Esophagus squamous epithelium (tissue), 5 donors: ENCODE measurements around the gene TMEM163. TPM values are rescaled to one million over a fixed set of nuclear protein-coding genes. Genes with fewer than 3 reads are reported as not detected.
"Not testable (repeated sequence)": the region's sequence is repeated elsewhere in the genome, so short reads cannot be mapped to it uniquely, and the experiment has no call there.

ENCODE experiments used
- DNase-seq: peaks from one replicate; lab custom pipeline; 2025; lab: John Stamatoyannopoulos, UW
- H3K27ac ChIP-seq, 4 donors: fragments of 200-600 bp; sonication (generic); one replicate each; pipeline ENCODE4 v1.5.1; 2016 to 2019; ENCODE audit warnings: mild to moderate bottlenecking in 1 of 4
- H3K27me3 ChIP-seq, 4 donors: fragments of 200-600 bp; sonication (generic); 1 replicate in 3 of 4; 2 replicates in 1 of 4; pipeline versions ENCODE4 v1.5.1 to v1.6.0; 2017 to 2021; ENCODE audit warnings: antibody characterized with exemption in 1 of 4
- H3K36me3 ChIP-seq, 3 donors: fragments of 200-600 bp; sonication (generic); one replicate each; pipeline ENCODE4 v1.5.1; 2016 to 2019
- H3K4me1 ChIP-seq, 3 donors: fragments of 200-600 bp; sonication (generic); one replicate each; pipeline ENCODE4 v1.5.1; 2017 to 2019
- H3K4me3 ChIP-seq, 4 donors: fragments of 200-600 bp; sonication (generic); 1 replicate in 3 of 4; 2 replicates in 1 of 4; pipeline ENCODE4 v1.5.1; 2016 to 2019; ENCODE audit warnings: mild to moderate bottlenecking in 2 of 4, moderate library complexity in 1 of 4
- H3K9me3 ChIP-seq, 3 donors: fragments of 200-600 bp; sonication (generic); one replicate each; pipeline ENCODE4 v1.5.1; 2016 to 2019
- CTCF ChIP-seq, 6 experiments: fragments of 450-650 bp in 4 of 6; fragments of 200-600 bp in 2 of 6; sonication (generic) in 2 of 6; IDR thresholded peaks; one replicate each; pipeline ENCODE4 v1.5.1; 2016 to 2019; ENCODE audit warnings: antibody characterized with exemption in 6 of 6, mild to moderate bottlenecking in 4 of 6, moderate library complexity in 4 of 6
- POLR2A ChIP-seq, 4 donors: fragments of 450-650 bp; IDR thresholded peaks; one replicate each; pipeline ENCODE4 v1.6.1; 2017; ENCODE audit warnings: antibody characterized with exemption in 4 of 4, mild to moderate bottlenecking in 4 of 4, moderate library complexity in 3 of 4
- WGBS, 2 donors: methylation state at CpG; one replicate each; pipeline ENCODE4 v1.1.5; 2018; 5-methylcytosine and 5-hydroxymethylcytosine counted together
- intact Hi-C: fragments of 100-400 bp; cut with DNase I; formaldehyde crosslinking; loops from one replicate; pipeline ENCODE4 v1.15.0; 2022
- total RNA-seq, 4 donors: library from RNA; depleted of rRNA; stranded (reverse); fragments of >200 nt; gene quantifications; one replicate each; pipeline ENCODE4 v1.1.0, GENCODE V29; 2016
- donor health status: DM: yes; HTN: yes; CAD: no.

Gene TMEM163
- total RNA-seq, 4 donors from 2014 or later: 0.09 to 0.19 (median 0.12) TPM; not detected in 1

- intact Hi-C loops: no loop called here
- Histone ChIP-seq H3K9me3 (no peaks in the 10 kb centered on the region), H3K27me3 (peaks cover 0 to 3% (median 0%) of the 10 kb centered on the region in 4 donors), H3K27ac (no peak overlapping the region), H3K4me1 (no peaks in the 10 kb centered on the region), H3K4me3 (no peak overlapping the region), H3K36me3 (no peaks in the 10 kb centered on the region)
- 33 to 66% methylated on average over 2 to 4 of the region's 5 CpGs for WGBS, 2 donors
- TF ChIP-seq POLR2A (IDR thresholded peaks at IDR 0.05) (no peak), CTCF (IDR thresholded peaks at IDR 0.05) (no peak)
- DNase-seq: no peak
Observed at GRCh38 chr2:134513465-134513804, 205.4 kb downstream of the TMEM163 start.

GRCh38 chr2:134512734-134513464 lies 205.9 kb downstream of the TMEM163 start:
- Histone ChIP-seq H3K36me3 (no peaks in the 10 kb centered on the region), H3K27ac (no peak overlapping the region), H3K9me3 (no peaks in the 10 kb centered on the region), H3K4me3 (no peak overlapping the region), H3K4me1 (no peaks in the 10 kb centered on the region), H3K27me3 (peaks cover 0 to 3% (median 0%) of the 10 kb centered on the region in 4 donors)
- intact Hi-C loops: no loop called here
- TF ChIP-seq POLR2A (IDR thresholded peaks at IDR 0.05) (no peak), CTCF (IDR thresholded peaks at IDR 0.05) (no peak)
- 50 to 61% methylated on average over 4 of the region's 4 CpGs for WGBS, 2 donors
- DNase-seq: no peak

- H3K36me3 ChIP-seq: no peaks in the 10 kb centered on the region
- H3K4me3 ChIP-seq: no peak overlapping the region
- TF ChIP-seq POLR2A (IDR thresholded peaks at IDR 0.05): no peak
- TF ChIP-seq CTCF (IDR thresholded peaks at IDR 0.05): no peak
- H3K27me3 ChIP-seq: no peaks in the 10 kb centered on the region
- no peaks in the 10 kb centered on the region for H3K9me3 ChIP-seq
- H3K27ac ChIP-seq: no peak overlapping the region
- no peak for DNase-seq
- intact Hi-C loops: no loop called here
- H3K4me1 ChIP-seq: no peaks in the 10 kb centered on the region
- WGBS, 2 donors: 30 to 52% methylated on average over 4 of the region's 4 CpGs
Observed at GRCh38 chr2:134508391-134508790, 210.4 kb downstream of the TMEM163 start.

- 71 to 86% methylated on average over 1 of the region's 1 CpG for whole genome bisulfite sequencing, 2 donors
- H3K27me3 ChIP-seq: no peaks in the 10 kb centered on the region
- H3K36me3 ChIP-seq: no peaks in the 10 kb centered on the region
- no peak for DNase-seq
- TF ChIP-seq POLR2A (IDR thresholded peaks at IDR 0.05) (no peak), CTCF (IDR thresholded peaks at IDR 0.05) (no peak)
- H3K9me3 ChIP-seq: no peaks in the 10 kb centered on the region
- intact Hi-C loops: no loop called here
- H3K4me3 ChIP-seq: no peak overlapping the region
- H3K4me1 ChIP-seq: no peaks in the 10 kb centered on the region
- no peak overlapping the region for H3K27ac ChIP-seq
Observed at GRCh38 chr2:134507697-134508096, 211.1 kb downstream of the TMEM163 start.

GRCh38 chr2:134507159-134507558 lies 211.6 kb downstream of the TMEM163 start:
- DNase-seq, intact Hi-C loops, H3K27me3 ChIP-seq: not testable (repeated sequence)

More at GRCh38 chr2:134507159-134507558, 211.6 kb downstream of the TMEM163 start:
- not testable (repeated sequence) for H3K4me1 ChIP-seq, H3K36me3 ChIP-seq, H3K27ac ChIP-seq, H3K4me3 ChIP-seq, H3K9me3 ChIP-seq
- 86 to 89% methylated on average over 8 of the region's 8 CpGs for WGBS, 2 donors
